IMR-90 (cell line): ENCODE results near the gene TFAP2A. TPM values are rescaled to one million over a fixed set of nuclear protein-coding genes. Genes with fewer than 3 reads are reported as not detected.

Experiments
- ATAC-seq: fragments of 200-7000 bp; cut with Tn5 transposase; 2 replicates; pipeline ENCODE4 v1.9.1; 2020; ENCODE audit warnings: low read depth, mild to moderate bottlenecking, moderate library complexity
- BruUV-seq: library from RNA; stranded (reverse); fragments of 400-500 nt; replicated peaks from 2 replicates; lab custom pipeline; 2021; lab: Mats Ljungman, UMichigan
- CTCF ChIA-PET: fragments of 300-600 bp; formaldehyde crosslinking; extraction: SDS; loops from one replicate; lab custom pipeline; 2021; ENCODE audit warnings: antibody characterized with exemption; lab: Yijun Ruan, JAX
- POLR2A ChIA-PET: fragments of 300-600 bp; sonication (Branson Sonifier 250); formaldehyde crosslinking; loops from one replicate; lab custom pipeline; 2022; ENCODE audit warnings: antibody characterized with exemption; ENCODE audit not compliant: unreplicated experiment; lab: Charles Lee
- DNase-seq: peaks from one replicate; pipeline ENCODE4 v3.0.0; 2013
- H2AFZ ChIP-seq: replicated peaks from 2 replicates; pipeline ENCODE3; 2013; ENCODE audit warnings: low read length, mild to moderate bottlenecking; ENCODE audit not compliant: poor library complexity
- H2AK5ac ChIP-seq: 2 replicates; pipeline ENCODE4 v1.6.1; 2013; ENCODE audit warnings: low read depth, low read length, inconsistent platforms
- H2AK9ac ChIP-seq: replicated peaks from 2 replicates; pipeline ENCODE3; 2013; ENCODE audit warnings: mild to moderate bottlenecking, low read depth, low read length, moderate library complexity; ENCODE audit not compliant: poor library complexity
- H2BK120ac ChIP-seq: 2 replicates; pipeline ENCODE4 v1.6.1; 2013; ENCODE audit warnings: low read depth, low read length, inconsistent platforms
- H2BK15ac ChIP-seq: 3 replicates; pipeline ENCODE4 v1.6.1; 2013; ENCODE audit warnings: low read depth, low read length, inconsistent platforms
- H2BK20ac ChIP-seq: 2 replicates; pipeline ENCODE4 v1.6.1; 2013; ENCODE audit warnings: low read depth, mild to moderate bottlenecking, inconsistent platforms, low read length, moderate library complexity
- H2BK5ac ChIP-seq: 2 replicates; pipeline ENCODE4 v1.6.1; 2013; ENCODE audit warnings: mild to moderate bottlenecking, low read depth, low read length, inconsistent platforms; ENCODE audit not compliant: poor library complexity, severe bottlenecking
- H3K14ac ChIP-seq: replicated peaks from 2 replicates; pipeline ENCODE4 v1.6.1; 2013; ENCODE audit warnings: low read depth, low read length, inconsistent platforms
- H3K18ac ChIP-seq: 2 replicates; pipeline ENCODE4 v1.6.1; 2013; ENCODE audit warnings: low read depth, low read length, control low read depth
- H3K23ac ChIP-seq: 2 replicates; pipeline ENCODE4 v1.6.1; 2013; ENCODE audit warnings: low read depth, low read length, inconsistent platforms
- H3K27ac ChIP-seq: 2 replicates; pipeline ENCODE4 v1.5.1; 2013; ENCODE audit warnings: mild to moderate bottlenecking, control low read depth, low read length; ENCODE audit not compliant: insufficient read depth
- H3K27me3 ChIP-seq: 2 replicates; pipeline ENCODE4 v1.6.1; 2013; ENCODE audit warnings: low read length; ENCODE audit not compliant: control insufficient read depth, insufficient read depth
- H3K36me3 ChIP-seq: 2 replicates; pipeline ENCODE4 v1.6.1; 2013; ENCODE audit warnings: low read length, mixed read lengths; ENCODE audit not compliant: control insufficient read depth, insufficient read depth
- H3K4ac ChIP-seq: 2 replicates; pipeline ENCODE4 v1.6.1; 2013; ENCODE audit warnings: low read depth, low read length, inconsistent platforms
- H3K4me1 ChIP-seq: 2 replicates; pipeline ENCODE4 v1.6.1; 2013; ENCODE audit warnings: low read length, mixed read lengths; ENCODE audit not compliant: control insufficient read depth, insufficient read depth
- H3K4me2 ChIP-seq: 2 replicates; pipeline ENCODE4 v1.6.1; 2013; ENCODE audit warnings: low read depth, mild to moderate bottlenecking, control low read depth, low read length, moderate library complexity
- H3K4me3 ChIP-seq: 2 replicates; pipeline ENCODE4 v1.5.1; 2013; ENCODE audit warnings: low read depth, mild to moderate bottlenecking, control low read depth, low read length, moderate library complexity; ENCODE audit not compliant: insufficient read depth
- H3K56ac ChIP-seq: 2 replicates; pipeline ENCODE4 v1.6.1; 2013; ENCODE audit warnings: low read length, inconsistent platforms; ENCODE audit not compliant: insufficient read depth; ENCODE audit errors: extremely low read depth
- H3K79me1 ChIP-seq, 2 experiments: 2 replicates each; pipeline ENCODE4 v1.6.1; 2013; ENCODE audit warnings: low read length in 2 of 2, inconsistent platforms in 1 of 2, low read depth in 1 of 2
- H3K9ac ChIP-seq: 2 replicates; pipeline ENCODE4 v1.6.1; 2013; ENCODE audit warnings: low read depth, low read length, control low read depth
- H3K9me1 ChIP-seq: 2 replicates; pipeline ENCODE4 v1.6.1; 2013; ENCODE audit warnings: low read length, inconsistent platforms; ENCODE audit not compliant: insufficient read depth
- H3K9me3 ChIP-seq: 2 replicates; pipeline ENCODE4 v1.6.1; 2013; ENCODE audit warnings: low read length; ENCODE audit not compliant: control insufficient read depth, insufficient read depth
- H4K20me1 ChIP-seq: 2 replicates; pipeline ENCODE4 v1.6.1; 2013; ENCODE audit warnings: low read length, inconsistent platforms; ENCODE audit not compliant: insufficient read depth
- H4K5ac ChIP-seq: 2 replicates; pipeline ENCODE4 v1.6.1; 2013; ENCODE audit warnings: mild to moderate bottlenecking, low read depth, low read length, control low read depth
- H4K8ac ChIP-seq, 2 experiments: 2 replicates each; pipeline ENCODE4 v1.6.1; 2013; ENCODE audit warnings: low read depth in 2 of 2, low read length in 2 of 2, control low read depth in 1 of 2, inconsistent platforms in 1 of 2
- H4K91ac ChIP-seq: 2 replicates; pipeline ENCODE4 v1.6.1; 2013; ENCODE audit warnings: low read depth, low read length, inconsistent platforms; ENCODE audit not compliant: insufficient read depth
- BHLHE40 ChIP-seq: fragments of 150-350 bp; IDR thresholded peaks from 2 replicates; pipeline ENCODE4 v1.6.1; 2016; ENCODE audit warnings: mild to moderate bottlenecking, low read depth, low read length
- CEBPB ChIP-seq: IDR thresholded peaks from 2 replicates; pipeline ENCODE4 v1.6.1; 2012; ENCODE audit warnings: low read depth, low read length, improper control_type of control experiment
- CHD1 ChIP-seq: IDR thresholded peaks from 2 replicates; pipeline ENCODE4 v1.6.1; 2012; ENCODE audit warnings: low read depth, low read length, improper control_type of control experiment
- CTCF ChIP-seq: conservative IDR thresholded peaks from 2 replicates; pipeline ENCODE4 v1.5.1; 2012; ENCODE audit warnings: mild to moderate bottlenecking, low read depth, low read length, improper control_type of control experiment
- ELK1 ChIP-seq: fragments of 150-350 bp; IDR thresholded peaks from 2 replicates; pipeline ENCODE4 v1.6.1; 2016; ENCODE audit warnings: low read depth, mild to moderate bottlenecking, low read length, moderate library complexity, borderline replicate concordance
- FOS ChIP-seq: fragments of 150-350 bp; IDR thresholded peaks from 2 replicates; pipeline ENCODE4 v1.6.1; 2016; ENCODE audit warnings: low read depth, low read length
- MAFK ChIP-seq: IDR thresholded peaks from 2 replicates; pipeline ENCODE4 v1.6.1; 2012; ENCODE audit warnings: low read depth, low read length, improper control_type of control experiment
- MAZ ChIP-seq: IDR thresholded peaks from 2 replicates; pipeline ENCODE4 v1.6.1; 2012; ENCODE audit warnings: low read depth, mild to moderate bottlenecking, low read length, improper control_type of control experiment, moderate library complexity, borderline replicate concordance
- MXI1 ChIP-seq: IDR thresholded peaks from 2 replicates; pipeline ENCODE4 v1.6.1; 2012; ENCODE audit warnings: low read depth, mild to moderate bottlenecking, low read length, moderate library complexity, borderline replicate concordance
- NFE2L2 ChIP-seq: fragments of 150-350 bp; IDR thresholded peaks from 2 replicates; pipeline ENCODE4 v1.6.1; 2016; ENCODE audit warnings: low read depth, mild to moderate bottlenecking, low read length
- POLR2A ChIP-seq: IDR thresholded peaks from 2 replicates; pipeline ENCODE4 v1.6.1; 2012; ENCODE audit warnings: mild to moderate bottlenecking, low read depth, low read length
- RAD21 ChIP-seq: IDR thresholded peaks from 2 replicates; pipeline ENCODE4 v1.6.1; 2012; ENCODE audit warnings: low read length, improper control_type of control experiment
- RCOR1 ChIP-seq: IDR thresholded peaks from 2 replicates; pipeline ENCODE4 v1.6.1; 2012; ENCODE audit warnings: mild to moderate bottlenecking, low read length, improper control_type of control experiment; ENCODE audit not compliant: insufficient replicate concordance
- RFX5 ChIP-seq: IDR thresholded peaks from 2 replicates; pipeline ENCODE4 v1.8.0; 2012; ENCODE audit warnings: low read depth, mild to moderate bottlenecking, low read length, moderate library complexity
- SMC3 ChIP-seq: fragments of 150-350 bp; IDR thresholded peaks from 2 replicates; pipeline ENCODE4 v1.6.1; 2016; ENCODE audit warnings: low read depth, mild to moderate bottlenecking, antibody characterized with exemption, low read length, moderate library complexity
- USF2 ChIP-seq: fragments of 150-350 bp; IDR thresholded peaks from 2 replicates; pipeline ENCODE4 v1.6.1; 2017; ENCODE audit warnings: mild to moderate bottlenecking, antibody characterized with exemption, low read length, low read depth
- WGBS, 2 experiments: methylation state at CpG; one replicate each; pipeline versions ENCODE4 v1.1.5 to v1.1.7; 2013; ENCODE audit warnings: missing lambda C conversion rate in 2 of 2; ENCODE audit not compliant: insufficient read length in 1 of 2; ENCODE audit errors: extremely low coverage in 2 of 2; 5-methylcytosine and 5-hydroxymethylcytosine counted together
- dilution Hi-C: fragments of 300-500 bp; cut with HindIII; formaldehyde crosslinking; loops from one replicate; pipeline ENCODE4 v1.14.3; 2018; ENCODE audit warnings: low sequenced_read_pairs; ENCODE audit not compliant: unreplicated experiment
- in situ Hi-C: fragments of 300-500 bp; cut with MboI; formaldehyde crosslinking; loops from 3 replicates; pipeline ENCODE4 v1.14.3; 2019; ENCODE audit warnings: low sequenced_read_pairs, inconsistent platforms, mixed read lengths
- intact Hi-C: fragments of 100-400 bp; cut with micrococcal nuclease; formaldehyde crosslinking; loops from 2 replicates; pipeline ENCODE4 v1.10.0; 2022
- polyA plus RNA-seq, 3 experiments: library from polyadenylated mRNA; depleted of rRNA; stranded (reverse); fragments of >200 nt; gene quantifications; 2 replicates each; pipeline ENCODE4 v1.2.3, GENCODE V29; 2012; ENCODE audit warnings: low replicate concordance in 1 of 3
- total RNA-seq: library from RNA; depleted of rRNA; stranded (reverse); fragments of >200 nt; gene quantifications from 2 replicates; pipeline ENCODE4 v1.2.3, GENCODE V29; 2012

The TFAP2A gene
- total and polyA plus RNA-seq, 2 of the 4 experiments (the other 2 are of a cell fraction): 0.72 to 7.1 TPM

- intact Hi-C loops: no loop called here
- H4K5ac ChIP-seq: no peak overlapping the region
- no peaks in the 10 kb centered on the region for H3K9me1 ChIP-seq
- peaks cover 6% of the 10 kb centered on the region for H3K9me3 ChIP-seq
- no peak overlapping the region for H2BK15ac ChIP-seq
- H3K23ac ChIP-seq: no peak overlapping the region
- peaks cover 80% of the 10 kb centered on the region for H3K27me3 ChIP-seq
- no peak overlapping the region for H2AK5ac ChIP-seq
- no peaks in the 10 kb centered on the region for H3K79me1 ChIP-seq
- CTCF ChIA-PET: no interaction called here
- in situ Hi-C loops: no loop called here
- no peak for ATAC-seq
- H3K14ac ChIP-seq: no peak overlapping the region
- H4K20me1 ChIP-seq: no peaks in the 10 kb centered on the region
- no peak overlapping the region for H3K56ac ChIP-seq
- no peak overlapping the region for H3K18ac ChIP-seq
- no peak for TF ChIP-seq MAZ
- no peak for TF ChIP-seq NFE2L2
- TF ChIP-seq CHD1: no peak
- TF ChIP-seq USF2: no peak
- no peak for TF ChIP-seq FOS
- TF ChIP-seq RFX5: no peak
- TF ChIP-seq POLR2A: no peak
- TF ChIP-seq CEBPB: no peak
- no peak for TF ChIP-seq ELK1
- no peak for TF ChIP-seq CTCF
- no peak for TF ChIP-seq BHLHE40
- no peak for TF ChIP-seq MXI1
- TF ChIP-seq MAFK: no peak
- no peak for TF ChIP-seq SMC3
- TF ChIP-seq RAD21: no peak
- no peak for TF ChIP-seq RCOR1
- H3K4ac ChIP-seq: no peak overlapping the region
- H4K8ac ChIP-seq: no peak overlapping the region
- H3K36me3 ChIP-seq: no peaks in the 10 kb centered on the region
- dilution Hi-C loops: no loop called here
- no peak overlapping the region for H2BK120ac ChIP-seq
- no peak overlapping the region for H4K91ac ChIP-seq
- no peak overlapping the region for H3K27ac ChIP-seq
- H2AFZ ChIP-seq: no peak overlapping the region
- H2BK20ac ChIP-seq: no peak overlapping the region
- POLR2A ChIA-PET: no interaction called here
- no peak overlapping the region for H3K4me2 ChIP-seq
- BruUV-seq: no TSS peak
- no peak overlapping the region for H2AK9ac ChIP-seq
- H3K4me3 ChIP-seq: no peak overlapping the region
- no peak overlapping the region for H2BK5ac ChIP-seq
- no peak overlapping the region for H3K9ac ChIP-seq
- WGBS, 2 experiments: no CpG with 5 or more reads among the region's 10 CpGs
- no peaks in the 10 kb centered on the region for H3K4me1 ChIP-seq
- no peak for DNase-seq
Observed at GRCh38 chr6:10391299-10391630, 23.6 kb downstream of the TFAP2A start.
